SH-SY5Y (cell line): ENCODE data around the gene DNER.

Experiments
- GATA2 ChIP-seq: IDR thresholded peaks from 2 replicates; pipeline ENCODE4 v1.6.1; 2011; ENCODE audit warnings: mild to moderate bottlenecking, low read depth, low read length
- GATA3 ChIP-seq: IDR thresholded peaks from 2 replicates; pipeline ENCODE4 v1.6.1; 2011; ENCODE audit warnings: low read depth, mild to moderate bottlenecking, low read length, moderate library complexity

- TF ChIP-seq GATA3 (no peak), GATA2 (no peak)
Observed at GRCh38 chr2:229688141-229688540, 26.2 kb downstream of the DNER start.
